ENCODE results near the gene EIF4E.
"Not testable (repeated sequence)": the region's sequence is repeated elsewhere in the genome, so short reads cannot be mapped to it uniquely, and the experiment has no call there.

The EIF4E gene

DNA sequence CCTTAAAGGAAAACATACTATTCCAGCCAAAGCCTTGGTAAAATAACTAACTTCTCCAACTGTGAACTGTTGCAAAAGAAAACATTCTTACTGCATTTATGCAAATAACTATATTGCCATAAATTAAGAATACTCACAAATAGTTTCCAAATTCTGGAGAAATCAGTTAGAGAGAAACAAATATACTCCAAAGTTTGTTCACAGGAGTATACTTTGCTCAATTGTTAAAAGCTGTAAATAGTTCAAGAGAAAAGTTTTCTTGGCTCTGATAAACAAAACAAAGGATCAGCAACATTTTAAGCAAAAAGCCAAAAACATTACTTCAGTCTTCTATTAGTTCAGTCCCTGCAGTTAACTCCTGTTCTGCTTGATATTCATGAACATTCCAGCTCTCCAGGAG is 83.0 kb downstream of the EIF4E start:
- in situ Hi-C loops (cut with HindIII; ENCODE audit: low sequenced_read_pairs), result no loop called here
- TF ChIP-seq, protein P1, sequence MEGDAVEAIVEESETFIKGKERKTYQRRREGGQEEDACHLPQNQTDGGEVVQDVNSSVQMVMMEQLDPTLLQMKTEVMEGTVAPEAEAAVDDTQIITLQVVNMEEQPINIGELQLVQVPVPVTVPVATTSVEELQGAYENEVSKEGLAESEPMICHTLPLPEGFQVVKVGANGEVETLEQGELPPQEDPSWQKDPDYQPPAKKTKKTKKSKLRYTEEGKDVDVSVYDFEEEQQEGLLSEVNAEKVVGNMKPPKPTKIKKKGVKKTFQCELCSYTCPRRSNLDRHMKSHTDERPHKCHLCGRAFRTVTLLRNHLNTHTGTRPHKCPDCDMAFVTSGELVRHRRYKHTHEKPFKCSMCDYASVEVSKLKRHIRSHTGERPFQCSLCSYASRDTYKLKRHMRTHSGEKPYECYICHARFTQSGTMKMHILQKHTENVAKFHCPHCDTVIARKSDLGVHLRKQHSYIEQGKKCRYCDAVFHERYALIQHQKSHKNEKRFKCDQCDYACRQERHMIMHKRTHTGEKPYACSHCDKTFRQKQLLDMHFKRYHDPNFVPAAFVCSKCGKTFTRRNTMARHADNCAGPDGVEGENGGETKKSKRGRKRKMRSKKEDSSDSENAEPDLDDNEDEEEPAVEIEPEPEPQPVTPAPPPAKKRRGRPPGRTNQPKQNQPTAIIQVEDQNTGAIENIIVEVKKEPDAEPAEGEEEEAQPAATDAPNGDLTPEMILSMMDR (IDR thresholded peaks at IDR 0.05; ENCODE audit: low read depth, low read length, missing control alignments), result no peak
- H3K4me3 ChIP-seq (ENCODE audit: low read depth, low read length), result no peak overlapping the region
- DNase-seq (ENCODE audit: low read depth), result no peak

DNA sequence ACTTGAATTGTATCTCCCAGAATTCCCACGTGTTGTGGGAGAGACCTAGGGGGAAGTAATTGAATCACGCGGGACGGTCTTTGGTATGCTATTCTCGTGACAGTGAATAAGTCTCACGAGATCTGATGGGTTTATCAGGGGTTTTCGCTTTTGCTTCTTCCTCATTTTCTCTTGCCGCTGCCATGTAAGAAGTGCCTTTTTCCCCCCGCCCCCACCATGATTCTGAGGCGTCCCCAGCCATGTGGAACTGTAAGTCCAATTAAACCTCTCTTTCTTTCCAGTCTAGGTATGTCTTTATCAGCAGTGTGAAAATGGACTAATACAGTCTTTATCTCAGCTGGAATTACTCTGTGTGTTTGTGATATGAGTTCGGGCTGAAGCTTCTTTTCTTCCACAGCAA is 86.0 kb downstream of the EIF4E start:
- H3K4me3 ChIP-seq (ENCODE audit: low read depth, low read length); DNase-seq (ENCODE audit: low read depth); in situ Hi-C loops (cut with HindIII; ENCODE audit: low sequenced_read_pairs): not testable (repeated sequence)

DNA sequence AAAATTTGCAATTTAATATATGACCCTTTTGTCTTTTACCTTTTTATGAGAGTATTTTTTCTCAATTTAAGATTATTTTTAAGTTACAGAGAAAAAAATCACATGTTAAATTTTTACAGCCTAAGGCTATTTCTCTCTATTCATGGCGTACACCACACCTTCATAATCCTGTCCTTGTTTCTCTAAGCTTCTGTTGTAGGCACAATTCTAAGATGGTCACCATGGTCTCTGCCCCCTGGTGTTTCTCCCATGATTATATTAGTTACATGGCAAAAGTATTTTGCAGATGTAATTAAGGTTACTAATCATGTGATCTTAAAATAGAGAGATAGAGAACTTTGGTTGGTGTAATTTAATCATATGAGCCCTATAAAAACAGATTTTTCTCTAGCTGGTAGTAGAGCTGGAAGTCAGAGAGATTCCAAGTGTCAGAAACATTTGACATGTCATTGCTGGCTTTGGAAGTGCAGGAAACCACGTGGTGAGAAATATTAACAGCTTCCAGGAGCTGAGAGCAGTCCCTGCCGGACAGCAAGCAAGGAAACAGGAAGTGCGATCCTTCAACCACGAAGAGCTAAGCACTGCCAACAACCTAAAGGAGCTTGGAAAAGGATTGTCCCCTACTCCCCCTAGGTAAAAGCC is 89.8 kb downstream of the EIF4E start:
- TF ChIP-seq, protein P1 (IDR thresholded peaks at IDR 0.05; ENCODE audit: low read depth, low read length, missing control alignments), result no peak
- in situ Hi-C loops (cut with HindIII; ENCODE audit: low sequenced_read_pairs), result no loop called here
- H3K4me3 ChIP-seq (ENCODE audit: low read depth, low read length), result no peak overlapping the region
- DNase-seq (ENCODE audit: low read depth), result no peak

DNA sequence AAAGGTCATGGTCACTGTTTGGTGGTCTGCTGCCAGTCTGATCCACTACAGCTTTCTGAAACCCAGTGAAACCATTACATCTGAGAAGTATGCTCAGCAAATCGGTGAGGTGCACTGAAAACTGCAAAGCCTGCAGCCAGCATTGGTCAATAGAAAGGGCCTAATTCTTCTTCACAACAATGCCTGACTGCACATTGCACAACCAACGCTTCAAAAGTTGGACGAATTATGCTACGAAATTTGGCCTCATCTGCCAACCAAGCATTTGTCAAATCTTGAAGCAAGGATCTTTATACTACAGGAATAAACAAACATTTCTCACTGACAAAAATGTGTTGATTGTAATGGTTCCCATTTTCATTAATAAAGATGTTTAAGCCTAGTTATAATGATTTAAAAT is 90.4 kb downstream of the EIF4E start:
- no peak overlapping the region for H3K4me3 ChIP-seq (ENCODE audit: low read depth, low read length)
- TF ChIP-seq, protein P1 (IDR thresholded peaks at IDR 0.05; ENCODE audit: low read depth, low read length, missing control alignments), result no peak
- in situ Hi-C loops (cut with HindIII; ENCODE audit: low sequenced_read_pairs), result no loop called here
- no peak for DNase-seq (ENCODE audit: low read depth)

DNA sequence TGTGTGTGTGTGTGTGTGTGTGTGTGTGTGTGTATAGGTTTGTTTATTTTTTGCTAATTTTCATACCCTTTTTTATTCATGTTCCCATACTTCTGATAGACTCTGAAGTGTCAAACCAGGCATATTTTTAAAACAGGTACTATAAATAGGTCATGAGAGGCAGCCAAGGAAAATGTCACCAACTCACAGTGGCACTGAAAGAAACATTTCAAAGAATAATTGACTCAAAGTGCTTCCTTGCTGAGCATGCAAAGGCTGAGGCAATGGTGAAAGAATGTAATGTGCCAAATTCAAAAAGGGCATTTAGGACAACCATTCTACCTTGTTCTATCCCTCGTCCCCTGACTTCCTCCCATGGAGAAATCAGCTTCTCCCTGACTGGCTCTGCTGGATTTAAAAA is 95.5 kb downstream of the EIF4E start:
- in situ Hi-C loops (cut with HindIII; ENCODE audit: low sequenced_read_pairs), result loop anchor here (5.0 kb wide), 1 partner anchor 79 kb away; no protein-coding TSS in a partner anchor
- no peak overlapping the region for H3K4me3 ChIP-seq (ENCODE audit: low read depth, low read length)
- TF ChIP-seq, protein P1 (IDR thresholded peaks at IDR 0.05; ENCODE audit: low read depth, low read length, missing control alignments), result no peak
- DNase-seq (ENCODE audit: low read depth), result no peak

DNA sequence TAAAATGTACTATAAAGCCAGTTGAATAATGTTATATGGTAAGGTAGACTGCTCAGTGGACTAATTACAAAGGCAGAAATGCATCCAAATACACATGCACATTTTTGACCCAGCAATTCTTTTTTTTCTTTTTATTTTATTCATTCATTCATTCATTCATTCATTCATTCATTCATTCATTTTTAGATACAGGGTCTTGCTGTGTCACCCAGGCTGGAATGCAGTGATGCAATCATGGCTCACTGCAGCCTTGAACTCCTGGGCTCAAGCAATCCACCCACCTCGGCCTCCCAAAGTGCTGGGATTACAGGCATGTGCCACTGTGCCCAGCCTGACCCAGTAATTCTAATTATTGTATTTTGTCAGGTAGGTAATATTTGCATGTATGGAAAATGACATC is 97.9 kb downstream of the EIF4E start:
- DNase-seq (ENCODE audit: low read depth), result not testable (repeated sequence)

More for the DNA sequence above, 97.9 kb downstream of the EIF4E start:
- not testable (repeated sequence) for H3K4me3 ChIP-seq (ENCODE audit: low read depth, low read length)
- in situ Hi-C loops (cut with HindIII; ENCODE audit: low sequenced_read_pairs), result loop anchor here (5.0 kb wide), 1 partner anchor 81 kb away; no protein-coding TSS in a partner anchor

Data from astrocyte of the cerebellum (primary cell).